ENCODE results near the gene VMA21.

- TF ChIP-seq, protein P1, sequence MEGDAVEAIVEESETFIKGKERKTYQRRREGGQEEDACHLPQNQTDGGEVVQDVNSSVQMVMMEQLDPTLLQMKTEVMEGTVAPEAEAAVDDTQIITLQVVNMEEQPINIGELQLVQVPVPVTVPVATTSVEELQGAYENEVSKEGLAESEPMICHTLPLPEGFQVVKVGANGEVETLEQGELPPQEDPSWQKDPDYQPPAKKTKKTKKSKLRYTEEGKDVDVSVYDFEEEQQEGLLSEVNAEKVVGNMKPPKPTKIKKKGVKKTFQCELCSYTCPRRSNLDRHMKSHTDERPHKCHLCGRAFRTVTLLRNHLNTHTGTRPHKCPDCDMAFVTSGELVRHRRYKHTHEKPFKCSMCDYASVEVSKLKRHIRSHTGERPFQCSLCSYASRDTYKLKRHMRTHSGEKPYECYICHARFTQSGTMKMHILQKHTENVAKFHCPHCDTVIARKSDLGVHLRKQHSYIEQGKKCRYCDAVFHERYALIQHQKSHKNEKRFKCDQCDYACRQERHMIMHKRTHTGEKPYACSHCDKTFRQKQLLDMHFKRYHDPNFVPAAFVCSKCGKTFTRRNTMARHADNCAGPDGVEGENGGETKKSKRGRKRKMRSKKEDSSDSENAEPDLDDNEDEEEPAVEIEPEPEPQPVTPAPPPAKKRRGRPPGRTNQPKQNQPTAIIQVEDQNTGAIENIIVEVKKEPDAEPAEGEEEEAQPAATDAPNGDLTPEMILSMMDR (IDR thresholded peaks at IDR 0.05; ENCODE audit: low read length), result no peak
- no peak for TF ChIP-seq EZH2phosphoT487 (IDR thresholded peaks at IDR 0.05; ENCODE audit: low read length)
- no peak for TF ChIP-seq EZH2 (optimal IDR thresholded peaks at IDR 0.05; ENCODE audit: low read depth, low read length)
Observed at GRCh38 chrX:151402719-151403390, 5.8 kb downstream of the VMA21 start.
